HG03103 (cell line): Measurements from ENCODE around the gene ZBTB6.

ENCODE experiments used
- ATAC-seq: cut with Tn5 transposase; IDR thresholded peaks from one replicate; pipeline ENCODE4 v1.9.1; 2021; ENCODE audit warnings: low read depth; ENCODE audit not compliant: unreplicated experiment

ZBTB6 gene

GRCh38 chr9:122912964-122913673, at the start of gene ZBTB6:
ZBTB6 (minus strand) TSS chr9:122913323; CDS start chr9:122912072, 1,251 bp downstream.
- ATAC-seq = peak; percentile 97

- ATAC-seq = no peak
Measured at GRCh38 chr9:122961139-122961538, 48.0 kb upstream of the ZBTB6 start.

GRCh38 chr9:122955961-122956360, 42.8 kb upstream of the ZBTB6 start:
- no peak for ATAC-seq

- ATAC-seq = no peak
Measured at GRCh38 chr9:122954253-122954691, 41.1 kb upstream of the ZBTB6 start.

GRCh38 chr9:122951056-122951455, 37.9 kb upstream of the ZBTB6 start:
- ATAC-seq = no peak

GRCh38 chr9:122950263-122950662, 37.1 kb upstream of the ZBTB6 start:
- no peak for ATAC-seq

- no peak for ATAC-seq
Measured at GRCh38 chr9:122949696-122950095, 36.6 kb upstream of the ZBTB6 start.

GRCh38 chr9:122948313-122948712, 35.2 kb upstream of the ZBTB6 start:
- ATAC-seq = no peak

GRCh38 chr9:122946461-122947005, 33.4 kb upstream of the ZBTB6 start:
- no peak for ATAC-seq

GRCh38 chr9:122944960-122945888, 32.1 kb upstream of the ZBTB6 start:
- ATAC-seq = no peak

GRCh38 chr9:122941582-122942234, 28.6 kb upstream of the ZBTB6 start:
- no peak for ATAC-seq

- peak; percentile 98 for ATAC-seq
Measured at GRCh38 chr9:122940749-122941581, 27.8 kb upstream of the ZBTB6 start, which contains the start of gene RABGAP1. RABGAP1 (plus strand) TSS chr9:122941020; CDS start chr9:122957060, 16,040 bp downstream.

- ATAC-seq = no peak
Measured at GRCh38 chr9:122940454-122940748, 27.3 kb upstream of the ZBTB6 start.

GRCh38 chr9:122939601-122940000, 26.5 kb upstream of the ZBTB6 start:
- ATAC-seq = no peak

- ATAC-seq = no peak
Measured at GRCh38 chr9:122936883-122937282, 23.8 kb upstream of the ZBTB6 start.

GRCh38 chr9:122936464-122936863, 23.3 kb upstream of the ZBTB6 start:
- no peak for ATAC-seq

- ATAC-seq = peak; percentile 97
Measured at GRCh38 chr9:122931226-122932121, 18.4 kb upstream of the ZBTB6 start, which contains the start of gene ZBTB26. ZBTB26 (minus strand) TSS chr9:122931512; CDS start chr9:122919934, 11,578 bp downstream.

- ATAC-seq = peak; percentile 8
Measured at GRCh38 chr9:122930541-122931225, 17.6 kb upstream of the ZBTB6 start.
